Liver (tissue), 9 donors: ENCODE data around the gene SRGAP3. TPM values are rescaled to one million over a fixed set of nuclear protein-coding genes. Genes with fewer than 3 reads are reported as not detected.

ENCODE experiments used
- DNase-seq: peaks from one replicate; pipeline ENCODE4 v3.0.0-alpha.2; 2017; ENCODE audit warnings: low spot score
- H3K27ac ChIP-seq, 2 donors: one replicate each; pipeline ENCODE4 v1.7.0; 2013; ENCODE audit warnings: inconsistent platforms in 2 of 2, low read length in 2 of 2, control low read depth in 1 of 2, low read depth in 1 of 2, mild to moderate bottlenecking in 1 of 2
- H3K27me3 ChIP-seq, 4 donors: one replicate each; pipeline versions ENCODE4 v1.6.1 to v1.7.0; 2013; ENCODE audit warnings: low read length in 3 of 4, inconsistent platforms in 1 of 4, mild to moderate bottlenecking in 1 of 4, moderate library complexity in 1 of 4; ENCODE audit not compliant: control insufficient read depth in 4 of 4, insufficient read depth in 4 of 4
- H3K36me3 ChIP-seq, 4 donors: one replicate each; pipeline versions ENCODE4 v1.6.1 to v1.7.0; 2013; ENCODE audit warnings: low read length in 3 of 4, mild to moderate bottlenecking in 3 of 4, low read depth in 1 of 4, moderate library complexity in 1 of 4; ENCODE audit not compliant: control insufficient read depth in 4 of 4, insufficient read depth in 3 of 4
- H3K4me1 ChIP-seq, 4 donors: one replicate each; pipeline versions ENCODE4 v1.6.1 to v1.7.0; 2013; ENCODE audit warnings: low read length in 3 of 4, mild to moderate bottlenecking in 3 of 4, moderate library complexity in 1 of 4; ENCODE audit not compliant: control insufficient read depth in 4 of 4, insufficient read depth in 4 of 4
- H3K4me3 ChIP-seq, 3 donors: one replicate each; pipeline versions ENCODE4 v1.6.1 to v1.7.0; 2013; ENCODE audit warnings: low read length in 3 of 3, control low read depth in 1 of 3, low read depth in 1 of 3, mild to moderate bottlenecking in 1 of 3
- H3K9ac ChIP-seq, 2 donors: one replicate each; pipeline ENCODE4 v1.7.0; 2013; ENCODE audit warnings: low read length in 2 of 2, mild to moderate bottlenecking in 2 of 2, moderate library complexity in 2 of 2, control low read depth in 1 of 2, low read depth in 1 of 2
- H3K9me3 ChIP-seq, 4 donors: one replicate each; pipeline versions ENCODE4 v1.6.1 to v1.7.0; 2013; ENCODE audit warnings: low read length in 3 of 4; ENCODE audit not compliant: control insufficient read depth in 4 of 4
- ATF3 ChIP-seq: IDR thresholded peaks from 2 replicates; pipeline ENCODE4 v1.6.1; 2016; ENCODE audit warnings: antibody characterized with exemption
- EGR1 ChIP-seq, 2 donors: IDR thresholded peaks; 2 replicates each; pipeline ENCODE4 v1.6.1; 2016 to 2018; ENCODE audit warnings: antibody characterized with exemption in 2 of 2, low read depth in 2 of 2
- FOXA1 ChIP-seq: IDR thresholded peaks from 2 replicates; pipeline ENCODE4 v1.6.1; 2016; ENCODE audit warnings: antibody characterized with exemption
- GABPA ChIP-seq, 2 donors: IDR thresholded peaks in 1 of 2; conservative IDR thresholded peaks in 1 of 2; 2 replicates each; pipeline ENCODE4 v1.6.1; 2016; ENCODE audit warnings: antibody characterized with exemption in 2 of 2, mild to moderate bottlenecking in 1 of 2, moderate library complexity in 1 of 2
- HNF4A ChIP-seq, 2 donors: conservative IDR thresholded peaks; 2 replicates each; pipeline ENCODE4 v1.6.1; 2016; ENCODE audit warnings: antibody characterized with exemption in 2 of 2, mild to moderate bottlenecking in 2 of 2
- HNF4G ChIP-seq: IDR thresholded peaks from 2 replicates; pipeline ENCODE4 v1.6.1; 2016; ENCODE audit warnings: antibody characterized with exemption
- JUND ChIP-seq, 2 donors: IDR thresholded peaks; 2 replicates each; pipeline ENCODE4 v1.6.1; 2016; ENCODE audit warnings: antibody characterized with exemption in 2 of 2
- NR2F2 ChIP-seq: IDR thresholded peaks from 2 replicates; pipeline ENCODE4 v1.6.1; 2016; ENCODE audit warnings: antibody characterized with exemption
- RAD21 ChIP-seq, 2 donors: IDR thresholded peaks; 2 replicates each; pipeline ENCODE4 v1.6.1; 2016; ENCODE audit warnings: antibody characterized with exemption in 2 of 2, mild to moderate bottlenecking in 2 of 2
- RXRA ChIP-seq, 2 donors: IDR thresholded peaks; 2 replicates each; pipeline ENCODE4 v1.6.1; 2017 to 2018; ENCODE audit warnings: antibody characterized with exemption in 2 of 2, mild to moderate bottlenecking in 1 of 2
- SP1 ChIP-seq: IDR thresholded peaks from 2 replicates; pipeline ENCODE4 v1.6.1; 2018; ENCODE audit warnings: antibody characterized with exemption, mild to moderate bottlenecking
- TAF1 ChIP-seq: conservative IDR thresholded peaks from 2 replicates; pipeline ENCODE4 v1.6.1; 2016; ENCODE audit warnings: antibody characterized with exemption, mild to moderate bottlenecking
- YY1 ChIP-seq: IDR thresholded peaks from 2 replicates; pipeline ENCODE4 v1.6.1; 2016; ENCODE audit warnings: antibody characterized with exemption, mild to moderate bottlenecking
- ZBTB33 ChIP-seq: IDR thresholded peaks from 2 replicates; pipeline ENCODE4 v1.6.1; 2016; ENCODE audit warnings: antibody characterized with exemption
- WGBS: extraction: QIAGEN DNeasy Blood & Tissue Kit; methylation state at CpG from one replicate; pipeline ENCODE4 v1.1.7; 2013; 5-methylcytosine and 5-hydroxymethylcytosine counted together
- polyA plus RNA-seq, 2 donors: library from polyadenylated mRNA; stranded (reverse) in 1 of 2; unstranded in 1 of 2; fragments of 200-250 nt in 1 of 2; fragments of >200 nt in 1 of 2; fragmentation: Nextera tagmentation in 1 of 2; extraction: Ambion mirVana in 1 of 2; gene quantifications; one replicate each; pipeline versions ENCODE4 v1.2.1 to v1.2.3, GENCODE V29; 2013 to 2015
- total RNA-seq, 2 donors: library from RNA; depleted of rRNA; stranded (reverse); fragments of >200 nt; gene quantifications; one replicate each; pipeline ENCODE4 v1.2.3, GENCODE V29; 2014
- TF ChIP-seq, protein P1 (sequence below): fragments of 150-350 bp; IDR thresholded peaks from 2 replicates; pipeline ENCODE4 v1.5.1; 2017; ENCODE audit warnings: improper control_type of control experiment, low read depth, low read length; ENCODE audit not compliant: missing input control
- TF ChIP-seq, protein P2 (sequence below): IDR thresholded peaks from 2 replicates; pipeline ENCODE4 v1.6.1; 2016; ENCODE audit warnings: antibody characterized with exemption, mild to moderate bottlenecking
- donor health status: healthy.
- donor health status: healthy.
- donor health status: healthy.
- donor health status: healthy.
- donor health status: healthy.

SRGAP3 gene
- total and polyA plus RNA-seq, 4 donors = 0.61 to 4.2 (median 1.6) TPM

DNA sequence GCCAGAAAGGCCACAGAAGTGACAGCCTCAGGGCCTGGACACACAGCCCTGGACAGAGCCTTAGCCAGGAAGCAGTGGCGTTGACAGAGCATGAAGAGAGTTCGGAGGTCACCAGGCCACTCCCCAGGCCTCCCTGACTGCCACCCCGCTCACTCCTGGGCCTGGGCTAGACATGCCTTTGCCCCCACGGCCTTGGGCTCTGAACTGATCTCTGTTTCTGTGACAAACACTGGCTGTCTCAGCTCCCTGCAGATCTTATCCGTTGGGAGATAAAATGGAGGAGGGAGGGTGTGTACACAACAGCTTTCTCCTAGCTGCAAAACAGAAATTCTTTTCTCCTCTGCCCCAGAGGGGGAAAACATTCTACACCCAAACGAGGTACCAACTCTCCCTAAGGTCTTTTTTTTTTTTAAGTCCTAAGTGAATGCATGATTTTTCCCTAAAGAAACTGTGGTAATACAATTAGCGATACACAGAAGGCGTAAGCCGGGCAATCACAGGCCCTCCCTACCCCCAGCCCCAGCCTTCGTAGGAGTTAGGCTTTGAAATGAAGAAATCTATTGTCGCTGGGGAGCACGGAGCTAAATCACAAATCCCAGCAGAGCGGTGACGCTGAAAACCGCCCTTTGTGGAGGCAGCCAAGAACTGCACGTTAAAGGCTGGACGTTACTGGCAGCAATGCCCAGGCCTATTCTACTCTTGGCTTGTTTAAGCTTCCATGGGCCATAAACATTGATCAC lies 45.0 kb downstream of the SRGAP3 start:
- H3K36me3 ChIP-seq = no peaks in the 10 kb centered on the region
- no peaks in the 10 kb centered on the region for H3K4me1 ChIP-seq
- no peak overlapping the region for H3K27ac ChIP-seq
- DNase-seq = peak; percentile 37
- no peak overlapping the region for H3K9ac ChIP-seq
- TF ChIP-seq FOXA1 = no peak
- H3K9me3 ChIP-seq = no peaks in the 10 kb centered on the region
- no peaks in the 10 kb centered on the region for H3K27me3 ChIP-seq
- no peak overlapping the region for H3K4me3 ChIP-seq
- 83% methylated on average over 17 of the region's 17 CpGs for WGBS

- WGBS = 89% methylated on average over 2 of the region's 2 CpGs
- H3K9ac ChIP-seq = no peak overlapping the region
- no peaks in the 10 kb centered on the region for H3K4me1 ChIP-seq
- no peak overlapping the region for H3K27ac ChIP-seq
- H3K9me3 ChIP-seq = no peaks in the 10 kb centered on the region
- no peak for DNase-seq
- no peak overlapping the region for H3K4me3 ChIP-seq
- no peaks in the 10 kb centered on the region for H3K36me3 ChIP-seq
- no peaks in the 10 kb centered on the region for H3K27me3 ChIP-seq
- no peak for TF ChIP-seq GABPA (IDR thresholded peaks at IDR 0.05 in 1 of 2, conservative IDR thresholded peaks at IDR 0.05 in 1 of 2)
- no peak for TF ChIP-seq ATF3
- no peak for TF ChIP-seq JUND (IDR thresholded peaks at IDR 0.05)
- TF ChIP-seq SP1 = no peak
- no peak for TF ChIP-seq EGR1 (IDR thresholded peaks at IDR 0.05; ENCODE audit: low read depth in 2 of 2)
- TF ChIP-seq RAD21 (IDR thresholded peaks at IDR 0.05) = no peak
- TF ChIP-seq RXRA (IDR thresholded peaks at IDR 0.05) = no peak
- no peak for TF ChIP-seq HNF4A (conservative IDR thresholded peaks at IDR 0.05)
- TF ChIP-seq, protein P1, sequence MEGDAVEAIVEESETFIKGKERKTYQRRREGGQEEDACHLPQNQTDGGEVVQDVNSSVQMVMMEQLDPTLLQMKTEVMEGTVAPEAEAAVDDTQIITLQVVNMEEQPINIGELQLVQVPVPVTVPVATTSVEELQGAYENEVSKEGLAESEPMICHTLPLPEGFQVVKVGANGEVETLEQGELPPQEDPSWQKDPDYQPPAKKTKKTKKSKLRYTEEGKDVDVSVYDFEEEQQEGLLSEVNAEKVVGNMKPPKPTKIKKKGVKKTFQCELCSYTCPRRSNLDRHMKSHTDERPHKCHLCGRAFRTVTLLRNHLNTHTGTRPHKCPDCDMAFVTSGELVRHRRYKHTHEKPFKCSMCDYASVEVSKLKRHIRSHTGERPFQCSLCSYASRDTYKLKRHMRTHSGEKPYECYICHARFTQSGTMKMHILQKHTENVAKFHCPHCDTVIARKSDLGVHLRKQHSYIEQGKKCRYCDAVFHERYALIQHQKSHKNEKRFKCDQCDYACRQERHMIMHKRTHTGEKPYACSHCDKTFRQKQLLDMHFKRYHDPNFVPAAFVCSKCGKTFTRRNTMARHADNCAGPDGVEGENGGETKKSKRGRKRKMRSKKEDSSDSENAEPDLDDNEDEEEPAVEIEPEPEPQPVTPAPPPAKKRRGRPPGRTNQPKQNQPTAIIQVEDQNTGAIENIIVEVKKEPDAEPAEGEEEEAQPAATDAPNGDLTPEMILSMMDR = no peak
- no peak for TF ChIP-seq ZBTB33
- no peak for TF ChIP-seq TAF1
- no peak for TF ChIP-seq YY1
- TF ChIP-seq HNF4G = no peak
These were observed 46.1 kb downstream of the SRGAP3 start for GRCh38 chr3:9203317-9203716.

- TF ChIP-seq RXRA (IDR thresholded peaks at IDR 0.05) (no peak), HNF4G (no peak), TAF1 (no peak), SP1 (no peak), RAD21 (IDR thresholded peaks at IDR 0.05) (no peak), FOXA1 (no peak), GABPA (IDR thresholded peaks at IDR 0.05 in 1 of 2, conservative IDR thresholded peaks at IDR 0.05 in 1 of 2) (no peak), HNF4A (conservative IDR thresholded peaks at IDR 0.05) (no peak), NR2F2 (no peak), YY1 (no peak), EGR1 (IDR thresholded peaks at IDR 0.05; ENCODE audit: low read depth in 2 of 2) (no peak), ATF3 (no peak)
- TF ChIP-seq, protein P1 = no peak
- TF ChIP-seq, protein P2, sequence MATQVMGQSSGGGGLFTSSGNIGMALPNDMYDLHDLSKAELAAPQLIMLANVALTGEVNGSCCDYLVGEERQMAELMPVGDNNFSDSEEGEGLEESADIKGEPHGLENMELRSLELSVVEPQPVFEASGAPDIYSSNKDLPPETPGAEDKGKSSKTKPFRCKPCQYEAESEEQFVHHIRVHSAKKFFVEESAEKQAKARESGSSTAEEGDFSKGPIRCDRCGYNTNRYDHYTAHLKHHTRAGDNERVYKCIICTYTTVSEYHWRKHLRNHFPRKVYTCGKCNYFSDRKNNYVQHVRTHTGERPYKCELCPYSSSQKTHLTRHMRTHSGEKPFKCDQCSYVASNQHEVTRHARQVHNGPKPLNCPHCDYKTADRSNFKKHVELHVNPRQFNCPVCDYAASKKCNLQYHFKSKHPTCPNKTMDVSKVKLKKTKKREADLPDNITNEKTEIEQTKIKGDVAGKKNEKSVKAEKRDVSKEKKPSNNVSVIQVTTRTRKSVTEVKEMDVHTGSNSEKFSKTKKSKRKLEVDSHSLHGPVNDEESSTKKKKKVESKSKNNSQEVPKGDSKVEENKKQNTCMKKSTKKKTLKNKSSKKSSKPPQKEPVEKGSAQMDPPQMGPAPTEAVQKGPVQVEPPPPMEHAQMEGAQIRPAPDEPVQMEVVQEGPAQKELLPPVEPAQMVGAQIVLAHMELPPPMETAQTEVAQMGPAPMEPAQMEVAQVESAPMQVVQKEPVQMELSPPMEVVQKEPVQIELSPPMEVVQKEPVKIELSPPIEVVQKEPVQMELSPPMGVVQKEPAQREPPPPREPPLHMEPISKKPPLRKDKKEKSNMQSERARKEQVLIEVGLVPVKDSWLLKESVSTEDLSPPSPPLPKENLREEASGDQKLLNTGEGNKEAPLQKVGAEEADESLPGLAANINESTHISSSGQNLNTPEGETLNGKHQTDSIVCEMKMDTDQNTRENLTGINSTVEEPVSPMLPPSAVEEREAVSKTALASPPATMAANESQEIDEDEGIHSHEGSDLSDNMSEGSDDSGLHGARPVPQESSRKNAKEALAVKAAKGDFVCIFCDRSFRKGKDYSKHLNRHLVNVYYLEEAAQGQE = no peak
- WGBS = 88% methylated on average over 4 of the region's 4 CpGs
- no peaks in the 10 kb centered on the region for H3K36me3 ChIP-seq
- DNase-seq = no peak
- no peaks in the 10 kb centered on the region for H3K9me3 ChIP-seq
- H3K4me1 ChIP-seq = no peaks in the 10 kb centered on the region
- H3K27ac ChIP-seq = no peak overlapping the region
- no peak overlapping the region for H3K9ac ChIP-seq
- no peaks in the 10 kb centered on the region for H3K27me3 ChIP-seq
- no peak overlapping the region for H3K4me3 ChIP-seq
These were observed 46.9 kb downstream of the SRGAP3 start for GRCh38 chr3:9202546-9202945.
